Measurements from ENCODE around the gene ARHGAP31.

Gene ARHGAP31

DNA sequence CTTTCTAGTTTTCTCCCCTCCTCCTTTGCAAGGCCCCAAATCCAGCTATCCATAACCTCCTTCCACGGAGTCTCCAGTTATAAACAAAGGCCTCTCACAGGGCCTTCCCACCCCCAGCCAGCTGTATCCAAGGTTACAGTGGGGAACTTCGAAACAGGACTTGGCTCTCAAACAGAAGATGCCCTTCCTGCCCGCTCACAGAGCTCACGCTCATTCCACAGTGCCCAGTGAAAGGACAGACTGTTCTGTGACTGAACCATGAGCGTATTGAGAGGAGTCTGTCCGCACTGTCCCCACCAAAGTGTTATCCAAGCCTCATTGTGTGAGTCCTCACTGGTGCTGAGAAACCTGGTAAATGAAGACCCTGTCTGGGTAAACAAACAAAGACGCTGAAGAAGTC, 35.4 kb downstream of the ARHGAP31 start (continued):
- no peak for TF ChIP-seq ZBTB44 (tag by site-specific recombination; IDR thresholded peaks at IDR 0.05)
- TF ChIP-seq ZNF302 (tag by site-specific recombination; IDR thresholded peaks at IDR 0.05; ENCODE audit: low read depth), result no peak
- TF ChIP-seq, protein P1, sequence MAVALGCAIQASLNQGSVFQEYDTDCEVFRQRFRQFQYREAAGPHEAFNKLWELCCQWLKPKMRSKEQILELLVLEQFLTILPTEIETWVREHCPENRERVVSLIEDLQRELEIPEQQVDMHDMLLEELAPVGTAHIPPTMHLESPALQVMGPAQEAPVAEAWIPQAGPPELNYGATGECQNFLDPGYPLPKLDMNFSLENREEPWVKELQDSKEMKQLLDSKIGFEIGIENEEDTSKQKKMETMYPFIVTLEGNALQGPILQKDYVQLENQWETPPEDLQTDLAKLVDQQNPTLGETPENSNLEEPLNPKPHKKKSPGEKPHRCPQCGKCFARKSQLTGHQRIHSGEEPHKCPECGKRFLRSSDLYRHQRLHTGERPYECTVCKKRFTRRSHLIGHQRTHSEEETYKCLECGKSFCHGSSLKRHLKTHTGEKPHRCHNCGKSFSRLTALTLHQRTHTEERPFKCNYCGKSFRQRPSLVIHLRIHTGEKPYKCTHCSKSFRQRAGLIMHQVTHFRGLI (tag by site-specific recombination; IDR thresholded peaks at IDR 0.05), result no peak
- no peak for TF ChIP-seq ZBTB21 (tag by site-specific recombination; IDR thresholded peaks at IDR 0.05)
- TF ChIP-seq, protein P2, sequence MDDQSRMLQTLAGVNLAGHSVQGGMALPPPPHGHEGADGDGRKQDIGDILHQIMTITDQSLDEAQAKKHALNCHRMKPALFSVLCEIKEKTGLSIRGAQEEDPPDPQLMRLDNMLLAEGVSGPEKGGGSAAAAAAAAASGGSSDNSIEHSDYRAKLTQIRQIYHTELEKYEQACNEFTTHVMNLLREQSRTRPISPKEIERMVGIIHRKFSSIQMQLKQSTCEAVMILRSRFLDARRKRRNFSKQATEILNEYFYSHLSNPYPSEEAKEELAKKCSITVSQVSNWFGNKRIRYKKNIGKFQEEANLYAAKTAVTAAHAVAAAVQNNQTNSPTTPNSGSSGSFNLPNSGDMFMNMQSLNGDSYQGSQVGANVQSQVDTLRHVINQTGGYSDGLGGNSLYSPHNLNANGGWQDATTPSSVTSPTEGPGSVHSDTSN (CRISPR knock-in tag; IDR thresholded peaks at IDR 0.05), result no peak
- TF ChIP-seq MZF1 (tag by site-specific recombination; IDR thresholded peaks at IDR 0.05; ENCODE audit: borderline replicate concordance), result no peak
- no peak for TF ChIP-seq HOXD13 (CRISPR knock-in tag; IDR thresholded peaks at IDR 0.05; ENCODE audit: borderline replicate concordance)
- no peak for TF ChIP-seq ZNF169 (tag by site-specific recombination; IDR thresholded peaks at IDR 0.05)
- TF ChIP-seq MYNN (tag by site-specific recombination; IDR thresholded peaks at IDR 0.05; ENCODE audit: borderline replicate concordance), result no peak
- no peak for TF ChIP-seq ZNF530 (tag by site-specific recombination; IDR thresholded peaks at IDR 0.05; ENCODE audit: low read depth)
- no peak for TF ChIP-seq ZNF324 (tag by site-specific recombination; IDR thresholded peaks at IDR 0.05)
- TF ChIP-seq, protein P3, sequence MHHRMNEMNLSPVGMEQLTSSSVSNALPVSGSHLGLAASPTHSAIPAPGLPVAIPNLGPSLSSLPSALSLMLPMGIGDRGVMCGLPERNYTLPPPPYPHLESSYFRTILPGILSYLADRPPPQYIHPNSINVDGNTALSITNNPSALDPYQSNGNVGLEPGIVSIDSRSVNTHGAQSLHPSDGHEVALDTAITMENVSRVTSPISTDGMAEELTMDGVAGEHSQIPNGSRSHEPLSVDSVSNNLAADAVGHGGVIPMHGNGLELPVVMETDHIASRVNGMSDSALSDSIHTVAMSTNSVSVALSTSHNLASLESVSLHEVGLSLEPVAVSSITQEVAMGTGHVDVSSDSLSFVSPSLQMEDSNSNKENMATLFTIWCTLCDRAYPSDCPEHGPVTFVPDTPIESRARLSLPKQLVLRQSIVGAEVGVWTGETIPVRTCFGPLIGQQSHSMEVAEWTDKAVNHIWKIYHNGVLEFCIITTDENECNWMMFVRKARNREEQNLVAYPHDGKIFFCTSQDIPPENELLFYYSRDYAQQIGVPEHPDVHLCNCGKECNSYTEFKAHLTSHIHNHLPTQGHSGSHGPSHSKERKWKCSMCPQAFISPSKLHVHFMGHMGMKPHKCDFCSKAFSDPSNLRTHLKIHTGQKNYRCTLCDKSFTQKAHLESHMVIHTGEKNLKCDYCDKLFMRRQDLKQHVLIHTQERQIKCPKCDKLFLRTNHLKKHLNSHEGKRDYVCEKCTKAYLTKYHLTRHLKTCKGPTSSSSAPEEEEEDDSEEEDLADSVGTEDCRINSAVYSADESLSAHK (tag by site-specific recombination; IDR thresholded peaks at IDR 0.05), result no peak
- TF ChIP-seq, protein P4, sequence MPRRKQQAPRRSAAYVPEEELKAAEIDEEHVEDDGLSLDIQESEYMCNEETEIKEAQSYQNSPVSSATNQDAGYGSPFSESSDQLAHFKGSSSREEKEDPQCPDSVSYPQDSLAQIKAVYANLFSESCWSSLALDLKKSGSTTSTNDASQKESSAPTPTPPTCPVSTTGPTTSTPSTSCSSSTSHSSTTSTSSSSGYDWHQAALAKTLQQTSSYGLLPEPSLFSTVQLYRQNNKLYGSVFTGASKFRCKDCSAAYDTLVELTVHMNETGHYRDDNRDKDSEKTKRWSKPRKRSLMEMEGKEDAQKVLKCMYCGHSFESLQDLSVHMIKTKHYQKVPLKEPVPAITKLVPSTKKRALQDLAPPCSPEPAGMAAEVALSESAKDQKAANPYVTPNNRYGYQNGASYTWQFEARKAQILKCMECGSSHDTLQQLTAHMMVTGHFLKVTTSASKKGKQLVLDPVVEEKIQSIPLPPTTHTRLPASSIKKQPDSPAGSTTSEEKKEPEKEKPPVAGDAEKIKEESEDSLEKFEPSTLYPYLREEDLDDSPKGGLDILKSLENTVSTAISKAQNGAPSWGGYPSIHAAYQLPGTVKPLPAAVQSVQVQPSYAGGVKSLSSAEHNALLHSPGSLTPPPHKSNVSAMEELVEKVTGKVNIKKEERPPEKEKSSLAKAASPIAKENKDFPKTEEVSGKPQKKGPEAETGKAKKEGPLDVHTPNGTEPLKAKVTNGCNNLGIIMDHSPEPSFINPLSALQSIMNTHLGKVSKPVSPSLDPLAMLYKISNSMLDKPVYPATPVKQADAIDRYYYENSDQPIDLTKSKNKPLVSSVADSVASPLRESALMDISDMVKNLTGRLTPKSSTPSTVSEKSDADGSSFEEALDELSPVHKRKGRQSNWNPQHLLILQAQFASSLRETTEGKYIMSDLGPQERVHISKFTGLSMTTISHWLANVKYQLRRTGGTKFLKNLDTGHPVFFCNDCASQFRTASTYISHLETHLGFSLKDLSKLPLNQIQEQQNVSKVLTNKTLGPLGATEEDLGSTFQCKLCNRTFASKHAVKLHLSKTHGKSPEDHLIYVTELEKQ (tag by site-specific recombination; IDR thresholded peaks at IDR 0.05; ENCODE audit: borderline replicate concordance), result no peak
- no peak for TF ChIP-seq ZNF280C (tag by site-specific recombination; IDR thresholded peaks at IDR 0.05)
